ENCODE data around the gene SCAMP4. TPM values are rescaled to one million over a fixed set of nuclear protein-coding genes. Genes with fewer than 3 reads are reported as not detected.
A peak's percentile ranks its signal among the peaks of the same experiment; 100 is the strongest.

SCAMP4 gene
- total and polyA plus RNA-seq, 12 donors: 13.5 to 192 (median 60.3) TPM

- Histone ChIP-seq H3K4me1 (replicated peaks in 1 of 2) (peaks cover 3 to 11% of the 10 kb centered on the region in 2 donors), H3K27me3 (no peaks in the 10 kb centered on the region), H3K27ac (peak overlapping the region in 1 of 5 donors; percentile 44), H3K36me3 (replicated peaks in 1 of 2) (peaks cover 0 to 6% of the 10 kb centered on the region in 2 donors), H3K4me3 (peak overlapping the region in 1 of 4 donors; percentile 30), H3K9me3 (replicated peaks in 1 of 3) (no peaks in the 10 kb centered on the region)
- intact Hi-C loops (cut with DNase I): loop anchor here (10.0 kb wide), 2 partner anchors 64 to 146 kb away; partner anchors contain the start of gene KLF16 (in 1 of the 2)
- TF ChIP-seq CTCF (IDR thresholded peaks at IDR 0.05) (peak; percentile 79 to 89 (median 88)), POLR2A (IDR thresholded peaks at IDR 0.05) (no peak)
- WGBS, 4 donors: 10 to 26% (median 16%) methylated on average over 13 to 42 of the region's 42 CpGs
- DNase-seq: peak; percentile 70 to 88 (median 83)
Measured at GRCh38 chr19:1929021-1929742, 24.0 kb downstream of the SCAMP4 start.

GRCh38 chr19:1931445-1931844 lies 26.2 kb downstream of the SCAMP4 start:
- Histone ChIP-seq H3K9me3 (replicated peaks in 1 of 3) (no peaks in the 10 kb centered on the region), H3K4me1 (replicated peaks in 1 of 2) (peaks cover 7 to 24% of the 10 kb centered on the region in 2 donors), H3K27me3 (no peaks in the 10 kb centered on the region), H3K27ac (no peak overlapping the region), H3K4me3 (no peak overlapping the region), H3K36me3 (replicated peaks in 1 of 2) (no peaks in the 10 kb centered on the region)
- intact Hi-C loops (cut with DNase I): no loop called here
- no peak for DNase-seq
- no peak for TF ChIP-seq POLR2A (IDR thresholded peaks at IDR 0.05)
- 67 to 92% (median 90%) methylated on average over 1 of the region's 1 CpG for WGBS, 4 donors

GRCh38 chr19:1932395-1932794 lies 27.2 kb downstream of the SCAMP4 start:
- no peak for DNase-seq
- peaks cover 10 to 27% of the 10 kb centered on the region in 2 donors for H3K4me1 ChIP-seq (replicated peaks in 1 of 2)
- TF ChIP-seq CTCF (IDR thresholded peaks at IDR 0.05) (no peak), POLR2A (IDR thresholded peaks at IDR 0.05) (no peak)
- H3K4me3 ChIP-seq: no peak overlapping the region
- H3K27me3 ChIP-seq: no peaks in the 10 kb centered on the region
- WGBS, 4 donors: 81 to 91% (median 86%) methylated on average over 8 of the region's 8 CpGs
- intact Hi-C loops (cut with DNase I): no loop called here
- H3K27ac ChIP-seq: no peak overlapping the region
- H3K9me3 ChIP-seq (replicated peaks in 1 of 3): no peaks in the 10 kb centered on the region
- no peaks in the 10 kb centered on the region for H3K36me3 ChIP-seq (replicated peaks in 1 of 2)

GRCh38 chr19:1933244-1933643 lies 28.0 kb downstream of the SCAMP4 start:
- TF ChIP-seq CTCF (IDR thresholded peaks at IDR 0.05) (no peak), POLR2A (IDR thresholded peaks at IDR 0.05) (no peak)

More at GRCh38 chr19:1933244-1933643, 28.0 kb downstream of the SCAMP4 start:
- Histone ChIP-seq H3K9me3 (replicated peaks in 1 of 3) (no peaks in the 10 kb centered on the region), H3K36me3 (replicated peaks in 1 of 2) (no peaks in the 10 kb centered on the region), H3K27ac (no peak overlapping the region), H3K4me1 (replicated peaks in 1 of 2) (peaks cover 10 to 27% of the 10 kb centered on the region in 2 donors), H3K4me3 (no peak overlapping the region), H3K27me3 (no peaks in the 10 kb centered on the region)
- intact Hi-C loops (cut with DNase I): no loop called here
- 63 to 92% (median 70%) methylated on average over 4 to 7 of the region's 7 CpGs for WGBS, 4 donors
- no peak for DNase-seq

All from adrenal gland (tissue), 12 donors.